Esophagus squamous epithelium (tissue), 4 donors: ENCODE measurements around the gene TBR1.

Source experiments
- POLR2A ChIP-seq, 4 donors: fragments of 450-650 bp; IDR thresholded peaks; one replicate each; pipeline ENCODE4 v1.6.1; 2017; ENCODE audit warnings: antibody characterized with exemption in 4 of 4, mild to moderate bottlenecking in 4 of 4, moderate library complexity in 3 of 4
- TF ChIP-seq, protein P1 (sequence below), 6 experiments: fragments of 450-650 bp in 4 of 6; fragments of 200-600 bp in 2 of 6; sonication (generic) in 2 of 6; IDR thresholded peaks; one replicate each; pipeline ENCODE4 v1.5.1; 2016 to 2019; ENCODE audit warnings: antibody characterized with exemption in 6 of 6, mild to moderate bottlenecking in 4 of 6, moderate library complexity in 4 of 6

DNA sequence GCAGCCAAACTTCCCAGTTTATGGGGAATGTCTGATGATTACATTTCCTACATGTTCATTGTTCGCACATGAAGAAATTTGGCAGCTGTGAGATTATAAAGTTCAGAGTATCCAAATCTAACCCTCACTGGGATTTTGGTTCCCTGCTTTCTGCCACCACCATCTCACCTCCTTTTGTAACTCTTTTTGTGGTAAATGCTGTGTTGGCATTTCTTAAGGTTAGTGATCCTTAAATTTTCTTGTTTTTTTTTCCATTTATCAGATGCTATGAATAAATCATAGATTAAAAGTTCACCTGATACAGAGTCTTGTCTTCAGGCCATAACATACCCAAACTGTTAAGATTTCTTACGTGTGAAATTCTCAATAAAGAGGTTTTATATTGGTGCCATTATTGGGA, 8.5 kb upstream of the TBR1 start:
- TF ChIP-seq, protein P1, sequence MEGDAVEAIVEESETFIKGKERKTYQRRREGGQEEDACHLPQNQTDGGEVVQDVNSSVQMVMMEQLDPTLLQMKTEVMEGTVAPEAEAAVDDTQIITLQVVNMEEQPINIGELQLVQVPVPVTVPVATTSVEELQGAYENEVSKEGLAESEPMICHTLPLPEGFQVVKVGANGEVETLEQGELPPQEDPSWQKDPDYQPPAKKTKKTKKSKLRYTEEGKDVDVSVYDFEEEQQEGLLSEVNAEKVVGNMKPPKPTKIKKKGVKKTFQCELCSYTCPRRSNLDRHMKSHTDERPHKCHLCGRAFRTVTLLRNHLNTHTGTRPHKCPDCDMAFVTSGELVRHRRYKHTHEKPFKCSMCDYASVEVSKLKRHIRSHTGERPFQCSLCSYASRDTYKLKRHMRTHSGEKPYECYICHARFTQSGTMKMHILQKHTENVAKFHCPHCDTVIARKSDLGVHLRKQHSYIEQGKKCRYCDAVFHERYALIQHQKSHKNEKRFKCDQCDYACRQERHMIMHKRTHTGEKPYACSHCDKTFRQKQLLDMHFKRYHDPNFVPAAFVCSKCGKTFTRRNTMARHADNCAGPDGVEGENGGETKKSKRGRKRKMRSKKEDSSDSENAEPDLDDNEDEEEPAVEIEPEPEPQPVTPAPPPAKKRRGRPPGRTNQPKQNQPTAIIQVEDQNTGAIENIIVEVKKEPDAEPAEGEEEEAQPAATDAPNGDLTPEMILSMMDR (IDR thresholded peaks at IDR 0.05): no peak
- TF ChIP-seq POLR2A (IDR thresholded peaks at IDR 0.05): no peak
